DOHH2 (cell line): ENCODE measurements around the gene ZNF582.

ENCODE experiments used
- CTCF ChIP-seq: fragments of 200-600 bp; sonication (generic); IDR thresholded peaks from one replicate; pipeline ENCODE4 v1.5.1; 2014; ENCODE audit warnings: antibody characterized with exemption, mild to moderate bottlenecking, low read depth, low read length; ENCODE audit not compliant: poor library complexity, severe bottlenecking
- EZH2phosphoT487 ChIP-seq: fragments of 200-600 bp; sonication (generic); IDR thresholded peaks from 2 replicates; pipeline ENCODE4 v1.6.1; 2017; ENCODE audit warnings: borderline replicate concordance, mild to moderate bottlenecking, antibody characterized with exemption, low read length, moderate library complexity, mixed read lengths

- TF ChIP-seq CTCF (no peak), EZH2phosphoT487 (no peak)
These were observed 42.1 kb downstream of the ZNF582 start for GRCh38 chr19:56351208-56351607.
